Kidney (tissue), 14 donors: ENCODE measurements around the gene PPIG. TPM values are rescaled to one million over a fixed set of nuclear protein-coding genes. Genes with fewer than 3 reads are reported as not detected.
"Not testable (repeated sequence)": the region's sequence is repeated elsewhere in the genome, so short reads cannot be mapped to it uniquely, and the experiment has no call there.

Source experiments
- DNase-seq, 5 donors: peaks; one replicate each; pipeline ENCODE4 v3.0.0-alpha.2; 2013 to 2020
- FAIRE-seq: peaks from 2 replicates; lab custom pipeline; 2012; peaks lifted over from hg19 to GRCh38; lab: Jason Lieb, UNC
- H3K27ac ChIP-seq, 2 donors: one replicate each; pipeline ENCODE4 v1.7.0; 2013; ENCODE audit warnings: low read depth in 2 of 2, low read length in 2 of 2, inconsistent platforms in 1 of 2
- H3K27me3 ChIP-seq: one replicate; pipeline ENCODE4 v1.7.1; 2013; ENCODE audit warnings: low read length, inconsistent platforms; ENCODE audit not compliant: control insufficient read depth, insufficient read depth
- H3K36me3 ChIP-seq, 3 donors: one replicate each; pipeline versions ENCODE4 v1.7.0 to v1.7.1; 2013; ENCODE audit warnings: low read length in 3 of 3, control low read depth in 1 of 3, inconsistent platforms in 1 of 3; ENCODE audit not compliant: insufficient read depth in 3 of 3, control insufficient read depth in 2 of 3
- H3K4me1 ChIP-seq, 3 donors: one replicate each; pipeline versions ENCODE4 v1.7.0 to v1.7.1; 2013; ENCODE audit warnings: low read length in 3 of 3, inconsistent platforms in 1 of 3, low read depth in 1 of 3; ENCODE audit not compliant: control insufficient read depth in 2 of 3, insufficient read depth in 2 of 3
- H3K4me3 ChIP-seq, 3 donors: one replicate each; pipeline versions ENCODE4 v1.7.0 to v1.8.1; 2013; ENCODE audit warnings: low read length in 3 of 3, control low read depth in 1 of 3, inconsistent platforms in 1 of 3
- H3K9ac ChIP-seq, 3 donors: one replicate each; pipeline versions ENCODE4 v1.7.0 to v1.7.1; 2013; ENCODE audit warnings: low read length in 3 of 3, control low read depth in 1 of 3, inconsistent platforms in 1 of 3
- H3K9me3 ChIP-seq, 3 donors: one replicate each; pipeline versions ENCODE4 v1.7.0 to v1.7.1; 2013; ENCODE audit warnings: low read length in 3 of 3, control low read depth in 1 of 3, inconsistent platforms in 1 of 3; ENCODE audit not compliant: control insufficient read depth in 2 of 3, insufficient read depth in 1 of 3
- CTCF ChIP-seq: IDR thresholded peaks from 3 replicates; pipeline ENCODE4 v1.5.1; 2012; ENCODE audit warnings: mild to moderate bottlenecking, moderate library complexity, borderline replicate concordance; ENCODE audit not compliant: insufficient read depth; ENCODE audit errors: extremely low read depth
- intact Hi-C: fragments of 100-400 bp; cut with DNase I; formaldehyde crosslinking; loops from one replicate; pipeline ENCODE4 v1.11.1; 2022
- polyA plus RNA-seq: library from polyadenylated mRNA; stranded (reverse); fragments of 350-450 nt; fragmentation: Illumina TruSeq; extraction: RNeasy Lipid Tissue Mini Kit (QIAGEN cat#74804); gene quantifications from one replicate; pipeline ENCODE4 v1.2.3, GENCODE V29; 2014; ENCODE audit warnings: low read depth, low replicate concordance; ENCODE audit not compliant: insufficient read depth
- total RNA-seq: library from RNA; stranded (reverse); fragmentation: NEBNext Ultra II Directional; extraction: Animal tissue kit (Norgen Biotek cat#: 25700); gene quantifications from one replicate; pipeline ENCODE4 v1.2.1, GENCODE V29; 2021
- donor health status: control.
- donor health status: control.
- donor health status: control.
- donor health status: control.
- donor health status: control.
- donor health status: DM: yes; HTN: yes; CAD: no.
- donor health status: Normal renal cell carcinoma (clear cell type).

Gene PPIG
- total and polyA plus RNA-seq, 2 donors from 2014 or later: 22.8 to 52.7 TPM

- H3K4me1 ChIP-seq: peaks cover 0 to 4% (median 0%) of the 10 kb centered on the region in 3 donors
- peak within 1 kb of the TSS; percentile 74 to 90 (median 81) for H3K4me3 ChIP-seq
- no peaks in the 10 kb centered on the region for H3K36me3 ChIP-seq
- TF ChIP-seq CTCF: no peak
- peak within 1 kb of the TSS in 1 of 2 donors; percentile 59 for H3K27ac ChIP-seq
- FAIRE-seq (no peak), DNase-seq (peak; percentile 89 to 97 (median 95))
- intact Hi-C loops: no loop called here
- no peaks in the 10 kb centered on the region for H3K27me3 ChIP-seq
- H3K9me3 ChIP-seq: no peaks in the 10 kb centered on the region
- H3K9ac ChIP-seq: peak within 1 kb of the TSS; percentile 37 to 90 (median 44)
Observed at GRCh38 chr2:169573160-169573973, 10.8 kb upstream of the PPIG start, which contains the start of gene FASTKD1. TSS of gene FASTKD1 (minus strand) at chr2:169573865. CDS start at chr2:169572029, 1,836 bp downstream.

DNA sequence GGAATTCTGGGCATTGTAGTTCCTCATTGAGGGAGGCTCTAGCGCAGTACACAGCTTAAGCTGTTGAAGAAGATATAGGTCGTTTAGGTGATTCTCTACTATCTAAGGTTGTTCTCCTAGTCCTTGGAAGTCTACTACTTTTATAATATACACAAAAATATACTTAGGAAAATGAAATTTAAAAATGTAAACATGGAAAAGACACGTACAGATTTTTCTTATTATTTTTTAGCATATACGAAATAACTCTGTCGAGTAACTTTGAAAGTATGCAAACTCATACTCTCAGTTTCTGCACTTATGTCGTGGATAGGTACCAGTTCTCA, 10.2 kb upstream of the PPIG start:
- TF ChIP-seq CTCF: no peak
- FAIRE-seq: peak; percentile 76
- no peaks in the 10 kb centered on the region for H3K9me3 ChIP-seq
- H3K27ac ChIP-seq: no peak overlapping the region
- no peak for DNase-seq
- peak overlapping the region in 2 of 3 donors; percentile 44 to 90 for H3K9ac ChIP-seq
- intact Hi-C loops: no loop called here
- H3K27me3 ChIP-seq: no peaks in the 10 kb centered on the region
- H3K36me3 ChIP-seq: no peaks in the 10 kb centered on the region
- peaks cover 0 to 4% (median 0%) of the 10 kb centered on the region in 3 donors for H3K4me1 ChIP-seq
- H3K4me3 ChIP-seq: peak overlapping the region; percentile 74 to 90 (median 81)

DNA sequence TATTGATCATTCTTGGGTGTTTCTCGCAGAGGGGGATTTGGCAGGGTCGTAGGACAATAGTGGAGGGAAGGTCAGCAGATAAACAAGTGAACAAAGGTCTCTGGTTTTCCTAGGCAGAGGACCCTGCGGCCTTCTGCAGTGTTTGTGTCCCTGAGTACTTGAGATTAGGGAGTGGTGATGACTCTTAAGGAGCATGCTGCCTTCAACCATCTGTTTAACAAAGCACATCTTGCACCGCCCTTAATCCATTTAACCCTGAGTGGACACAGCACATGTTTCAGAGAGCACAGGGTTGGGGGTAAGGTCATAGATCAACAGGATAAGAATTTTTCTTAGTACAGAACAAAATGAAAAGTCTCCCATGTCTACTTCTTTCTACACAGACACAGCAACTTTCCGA, 9.6 kb upstream of the PPIG start:
- intact Hi-C loops, FAIRE-seq, H3K27ac ChIP-seq: not testable (repeated sequence)

DNA sequence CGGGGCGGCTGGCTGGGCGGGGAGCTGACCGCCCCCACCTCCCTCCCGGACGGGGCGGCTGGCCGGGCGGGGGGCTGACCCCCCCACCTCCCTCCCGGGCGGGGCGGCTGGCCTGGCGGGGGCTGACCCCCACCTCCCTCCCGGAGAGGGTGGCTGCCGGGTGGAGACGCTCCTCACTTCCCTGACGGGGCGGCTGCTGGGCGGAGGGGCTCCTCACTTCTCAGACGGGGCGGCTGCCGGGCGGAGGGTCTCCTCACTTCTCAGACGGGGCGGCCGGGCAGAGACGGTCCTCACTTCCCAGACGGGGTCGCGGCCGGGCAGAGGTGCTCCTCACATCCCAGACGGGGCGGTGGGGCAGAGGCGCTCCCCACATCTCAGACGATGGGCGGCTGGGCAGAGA, 8.9 kb upstream of the PPIG start:
- not testable (repeated sequence) for FAIRE-seq, DNase-seq, H3K27me3 ChIP-seq

More for the DNA sequence above, 9.6 kb upstream of the PPIG start:
- not testable (repeated sequence) for DNase-seq, H3K9me3 ChIP-seq, H3K9ac ChIP-seq, H3K36me3 ChIP-seq, H3K4me1 ChIP-seq, H3K4me3 ChIP-seq, H3K27me3 ChIP-seq

More for the DNA sequence above, 8.9 kb upstream of the PPIG start:
- H3K4me1 ChIP-seq, intact Hi-C loops, H3K4me3 ChIP-seq, H3K9ac ChIP-seq, H3K36me3 ChIP-seq, H3K27ac ChIP-seq, H3K9me3 ChIP-seq: not testable (repeated sequence)
